Fibroblast of skin of left biceps (primary cell): Measurements from ENCODE around the gene LRIT2.
"Not testable (repeated sequence)": the region's sequence is repeated elsewhere in the genome, so short reads cannot be mapped to it uniquely, and the experiment has no call there.

ENCODE experiments used
- DNase-seq, 2 experiments: peaks; one replicate each; pipeline ENCODE4 v3.0.0-alpha.2; 2013; ENCODE audit warnings: low read depth in 2 of 2

Gene LRIT2

DNA sequence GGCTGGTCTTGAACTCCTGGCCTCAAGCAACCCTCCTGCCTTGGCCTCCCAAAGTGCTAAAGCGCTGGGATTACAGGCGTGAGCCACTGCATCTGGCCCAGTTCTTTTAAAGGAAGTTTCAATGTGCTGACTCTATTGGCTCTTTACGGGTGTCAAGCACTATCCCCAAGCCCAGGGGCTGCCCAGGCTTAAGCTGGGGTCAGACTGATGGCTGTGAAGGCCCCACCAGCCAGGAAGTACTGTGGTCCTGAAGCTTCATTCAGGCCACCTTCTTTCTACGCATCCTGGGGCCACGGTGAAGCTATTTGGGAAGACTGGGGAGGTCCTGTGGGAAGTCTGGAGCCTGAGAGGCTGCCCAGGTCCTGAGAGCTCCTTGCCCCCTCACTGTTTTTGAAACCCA lies 43.7 kb downstream of the LRIT2 start:
- DNase-seq = no peak

DNA sequence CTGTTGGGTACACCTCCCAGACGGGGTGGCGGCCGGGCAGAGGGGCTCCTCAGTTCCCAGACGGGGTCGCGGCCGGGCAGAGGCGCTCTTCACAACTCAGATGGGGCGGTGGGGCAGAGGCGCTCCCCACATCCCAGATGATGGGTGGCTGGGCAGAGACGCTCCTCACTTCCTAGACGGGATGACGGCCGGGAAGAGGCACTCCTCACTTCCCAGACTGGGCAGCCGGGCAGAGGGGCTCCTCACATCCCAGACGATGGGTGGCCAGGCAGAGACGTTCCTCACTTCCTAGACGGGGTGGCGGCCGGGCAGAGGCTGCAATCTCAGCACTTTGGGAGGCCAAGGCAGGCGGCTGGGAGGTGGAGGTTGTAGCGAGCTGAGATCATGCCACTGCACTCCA lies 45.0 kb downstream of the LRIT2 start:
- not testable (repeated sequence) for DNase-seq

DNA sequence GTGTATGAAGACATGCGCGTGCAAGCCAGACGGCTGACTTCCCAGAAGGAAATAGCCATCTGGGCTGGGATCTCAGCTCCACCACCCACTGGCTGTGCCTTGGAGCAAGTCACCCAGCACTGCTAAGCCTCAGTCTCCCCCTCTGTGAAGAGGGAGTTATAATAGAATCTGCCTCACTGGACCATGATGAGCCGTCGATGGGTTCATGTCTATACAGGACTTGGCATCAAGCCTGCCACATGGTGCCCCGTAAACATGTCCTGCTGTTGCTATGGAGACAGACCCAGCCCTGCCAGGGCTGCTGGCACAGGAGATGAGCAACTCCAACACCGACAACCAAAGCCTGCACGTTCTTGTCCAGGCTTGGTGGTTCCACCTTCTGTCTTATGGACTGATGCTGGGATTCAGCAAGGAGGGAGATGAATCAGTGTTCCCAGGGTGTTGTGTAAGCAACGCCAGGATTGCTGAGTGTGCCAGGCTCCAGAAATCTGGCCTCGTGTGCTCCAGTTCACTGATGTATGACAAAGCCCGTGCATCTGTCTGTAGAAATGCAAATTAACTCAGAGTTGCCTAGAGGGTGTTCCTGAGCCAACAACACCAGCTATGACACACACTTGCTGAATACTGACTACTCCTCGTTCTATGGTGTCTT lies 46.2 kb downstream of the LRIT2 start:
- no peak for DNase-seq

DNA sequence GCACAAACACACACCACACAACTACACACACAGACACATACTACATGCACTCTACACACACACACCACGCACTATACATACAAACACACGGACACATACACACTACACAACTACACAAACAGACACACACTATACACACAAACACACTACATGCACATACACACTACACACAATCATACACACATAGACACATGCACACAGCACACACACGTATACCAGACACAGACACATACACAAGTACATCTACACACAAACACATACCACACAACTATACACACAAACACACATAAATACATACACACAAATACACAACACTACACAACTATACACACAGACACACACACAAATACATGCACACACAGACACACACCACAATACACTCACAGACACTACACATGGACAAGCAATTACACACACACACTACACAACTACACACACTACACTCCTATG lies 47.2 kb downstream of the LRIT2 start:
- DNase-seq = no peak

DNA sequence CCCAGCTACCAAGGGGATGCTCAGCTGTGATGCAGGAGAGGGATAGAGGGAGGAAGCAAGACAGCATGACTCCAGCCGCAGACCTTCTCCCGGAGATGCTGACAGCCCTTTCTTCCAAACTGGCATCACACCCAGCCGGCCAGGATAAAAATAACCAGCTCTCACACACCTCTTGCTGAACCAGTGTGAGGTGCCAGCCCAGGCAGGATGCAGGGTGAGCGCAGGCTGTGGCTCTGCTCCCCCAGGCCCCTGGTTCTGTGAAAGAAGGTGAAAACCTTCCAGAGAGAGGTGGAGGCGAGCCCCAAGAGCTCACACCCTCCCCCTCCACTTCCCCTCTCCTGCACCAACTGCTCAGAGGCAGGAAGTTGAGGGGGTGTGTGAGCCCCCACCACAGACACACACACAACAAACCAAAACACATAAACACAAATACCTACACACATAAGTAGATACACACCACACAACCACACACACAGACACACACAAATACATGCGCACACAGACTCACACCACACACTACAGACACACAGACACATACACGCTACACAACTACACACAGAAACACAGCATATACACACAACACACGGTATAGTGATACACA lies 47.7 kb downstream of the LRIT2 start:
- no peak for DNase-seq

DNA sequence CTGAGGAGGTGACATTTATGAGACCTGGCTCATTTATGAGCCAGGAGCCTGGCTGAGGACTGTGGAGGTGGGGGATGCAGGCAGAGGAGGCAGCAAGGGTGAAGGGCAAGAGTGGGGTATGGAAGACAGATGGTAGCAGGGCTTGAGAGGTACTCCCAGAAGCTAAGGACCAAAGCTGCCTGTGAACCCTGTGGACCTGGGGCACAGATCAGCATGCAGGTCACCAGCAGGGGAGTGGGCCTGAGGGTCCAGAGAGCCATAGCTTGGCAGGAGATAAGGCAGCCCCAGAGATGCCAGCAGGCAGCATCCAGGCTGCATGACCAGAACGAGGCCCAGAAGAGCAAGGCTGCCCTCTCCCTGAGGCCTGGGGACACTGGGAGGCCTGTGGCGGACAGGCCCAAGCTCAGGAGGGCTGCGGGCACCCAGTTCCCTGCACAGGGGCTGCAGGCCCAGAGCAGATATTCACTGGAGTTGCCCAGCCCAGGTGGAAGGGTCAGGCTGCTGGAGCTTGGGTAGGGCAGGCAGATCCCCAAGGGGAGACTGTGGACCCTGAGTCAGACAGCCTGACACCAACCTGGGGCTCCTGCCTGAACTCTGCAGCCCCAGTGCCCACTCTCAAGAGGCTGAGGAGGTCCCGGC lies 48.4 kb downstream of the LRIT2 start:
- no peak for DNase-seq

DNA sequence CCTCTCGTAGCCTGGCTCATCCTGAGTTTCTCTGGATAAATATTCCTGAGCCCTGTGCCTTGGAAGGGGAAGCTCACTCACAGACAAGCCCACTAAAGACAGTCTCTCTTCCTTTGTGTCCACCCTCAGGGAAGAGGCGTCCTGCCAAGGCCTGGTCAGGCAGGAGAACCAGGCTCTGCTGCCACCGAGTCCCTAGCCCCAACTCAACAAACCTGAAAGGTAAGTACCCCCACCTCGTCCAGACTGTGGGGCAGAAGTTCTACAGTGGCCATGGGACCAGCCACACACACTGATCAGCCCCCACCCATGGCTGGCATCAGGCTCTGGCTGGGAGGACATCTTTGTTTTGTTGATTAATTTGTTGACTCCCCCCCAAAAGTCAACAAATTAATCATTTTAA lies 49.0 kb downstream of the LRIT2 start:
- DNase-seq = no peak

DNA sequence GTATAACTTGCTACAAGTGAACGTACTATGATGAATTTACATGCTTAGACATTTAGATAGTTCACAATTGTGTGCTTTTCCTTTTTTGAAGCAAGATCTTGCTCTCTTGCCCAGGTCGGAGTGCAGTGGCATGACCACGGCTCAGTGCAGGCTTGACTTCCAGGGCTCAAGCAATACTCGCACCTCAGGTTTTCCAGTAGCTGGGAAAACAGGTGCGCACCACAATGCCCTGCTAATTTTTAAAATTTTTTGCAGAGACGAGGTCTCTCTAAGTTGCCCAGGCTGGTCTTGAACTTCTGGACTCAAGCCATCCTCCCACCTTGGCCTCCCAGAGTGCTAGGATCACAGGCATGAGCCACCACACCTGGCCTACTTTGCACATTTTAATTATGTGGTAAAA lies 49.9 kb downstream of the LRIT2 start:
- no peak for DNase-seq

DNA sequence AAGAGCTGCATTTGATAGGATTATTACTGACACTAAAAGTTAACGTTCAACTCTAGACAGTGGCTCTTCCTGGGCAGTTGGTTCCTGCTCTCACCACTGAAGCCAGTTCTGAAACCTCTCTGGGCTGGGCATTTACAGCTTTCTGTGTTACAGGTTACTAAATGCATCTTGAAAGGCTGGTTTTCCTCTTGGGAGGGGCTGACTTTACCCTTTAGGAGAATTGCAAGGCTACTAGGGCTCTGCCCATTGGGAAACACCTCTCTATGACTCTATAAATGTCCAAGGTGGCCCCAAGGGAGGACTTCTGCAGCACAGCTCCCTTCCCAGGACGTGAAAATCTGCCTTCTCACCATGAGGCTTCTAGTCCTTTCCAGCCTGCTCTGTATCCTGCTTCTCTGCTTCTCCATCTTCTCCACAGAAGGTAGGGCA lies 51.8 kb downstream of the LRIT2 start, which contains the start of gene GPR15LG:
Gene GPR15LG, plus strand, starts transcription at position 301 of the 429 bp plus-strand sequence. Its CDS starts 51 bp downstream, at position 352.
- no peak for DNase-seq

DNA sequence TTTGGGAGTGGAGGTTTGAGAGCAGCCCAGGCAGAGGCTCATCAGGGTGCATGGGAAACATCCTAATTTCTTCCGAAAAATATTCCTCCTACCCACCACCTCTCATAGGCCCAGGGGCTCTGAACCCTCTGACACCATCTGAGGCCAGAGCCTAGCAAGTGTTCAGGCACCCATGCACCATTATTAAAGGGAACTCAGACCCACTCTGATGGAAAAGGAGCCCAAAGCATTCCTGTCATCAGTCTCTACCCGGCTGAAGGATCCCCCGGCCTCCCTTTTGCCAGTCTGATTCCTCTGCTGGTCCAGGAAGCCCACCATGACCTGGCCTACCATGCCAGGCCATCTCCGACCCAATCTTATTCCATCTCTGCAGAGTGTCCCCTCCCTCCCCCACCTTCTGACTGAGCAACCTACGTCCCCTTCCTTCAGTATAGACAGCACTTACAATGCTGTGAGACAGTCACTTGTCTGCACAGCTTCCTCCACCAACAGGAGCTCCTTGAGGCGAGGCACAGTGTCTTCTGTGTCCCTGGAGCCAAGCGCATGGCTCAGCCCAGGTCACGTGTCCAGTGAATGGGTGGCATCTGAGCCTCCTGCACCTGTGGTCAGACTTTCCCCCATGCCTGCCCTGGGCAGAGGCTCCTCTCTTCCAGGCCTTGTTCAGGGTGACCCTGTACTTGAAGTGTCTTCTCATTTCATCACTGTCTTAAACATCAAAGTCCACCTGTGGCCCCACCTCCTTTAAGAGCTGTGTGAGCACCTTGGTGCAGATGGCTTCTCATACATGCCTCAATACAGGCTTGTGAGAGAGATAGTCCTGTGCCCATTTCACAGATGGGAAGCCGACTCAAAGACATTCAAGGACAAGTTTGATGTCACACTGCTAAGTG lies 52.6 kb downstream of the LRIT2 start:
- DNase-seq = no peak

DNA sequence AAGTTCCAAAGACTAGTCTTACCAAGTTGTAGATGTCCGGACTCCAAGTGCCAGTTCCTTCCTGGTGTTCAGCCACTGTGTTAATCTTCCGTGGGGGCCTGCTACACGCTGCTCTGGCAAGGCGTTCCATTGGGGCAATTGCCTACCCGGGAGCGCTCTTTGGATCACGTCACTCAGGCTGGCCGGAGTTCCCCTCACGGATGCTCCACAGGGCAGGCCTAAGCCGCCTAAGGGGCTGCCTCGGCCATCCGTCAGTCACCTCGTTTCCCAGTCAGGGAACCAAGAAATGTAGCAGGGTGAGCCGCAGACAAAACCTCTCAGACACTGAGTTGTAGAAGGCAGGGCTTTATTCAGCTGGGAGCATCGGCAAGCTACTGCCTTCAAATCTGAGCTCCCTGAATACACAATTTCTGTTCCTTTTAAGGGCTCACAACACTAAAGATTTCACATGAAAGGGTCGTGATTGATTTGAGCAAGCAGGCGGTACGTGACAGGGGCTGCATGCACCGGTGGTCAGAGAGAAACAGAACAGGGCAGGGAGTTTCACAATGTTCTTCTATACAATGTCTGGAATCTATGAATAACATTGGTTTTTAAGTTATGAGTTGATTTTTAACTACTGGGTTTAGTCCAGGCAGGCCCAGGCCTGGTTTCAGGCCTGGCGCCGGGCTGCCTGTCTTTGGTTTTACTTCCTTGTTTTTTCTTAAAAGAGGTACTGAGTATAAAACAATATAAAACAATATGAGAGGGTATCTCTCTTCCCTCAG lies 53.5 kb downstream of the LRIT2 start:
- not testable (repeated sequence) for DNase-seq

DNA sequence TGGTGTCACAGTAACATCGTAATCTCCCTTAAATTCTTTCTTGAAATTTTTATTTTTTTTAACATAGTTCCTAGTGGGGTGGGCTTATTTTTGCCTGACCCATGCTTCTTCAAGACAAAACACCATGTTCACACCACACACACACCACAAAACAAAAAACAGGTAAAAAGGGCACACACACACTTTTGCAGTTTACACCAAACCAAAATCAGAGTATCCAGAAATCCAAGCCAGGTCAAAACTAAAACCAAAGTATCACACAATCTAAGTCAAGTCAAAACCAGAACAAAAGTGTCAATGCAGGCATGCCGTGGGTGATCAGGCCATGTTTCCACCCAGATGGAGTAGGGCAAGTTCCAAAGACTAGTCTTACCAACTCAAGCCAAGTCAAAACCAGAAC lies 54.1 kb downstream of the LRIT2 start:
- not testable (repeated sequence) for DNase-seq
